Upper lobe of left lung (tissue), 4 donors: Measurements from ENCODE around the gene GPR108.

Experiments used
- POLR2A ChIP-seq, 4 donors: fragments of 450-650 bp; IDR thresholded peaks; one replicate each; pipeline ENCODE4 v1.5.1; 2016 to 2017; ENCODE audit warnings: antibody characterized with exemption in 4 of 4, mild to moderate bottlenecking in 2 of 4
- TF ChIP-seq, protein P1 (sequence below), 6 experiments: fragments of 450-650 bp in 4 of 6; fragments of 200-600 bp in 2 of 6; sonication (generic) in 2 of 6; IDR thresholded peaks; one replicate each; pipeline ENCODE4 v1.5.1; 2016 to 2019; ENCODE audit warnings: antibody characterized with exemption in 6 of 6

DNA sequence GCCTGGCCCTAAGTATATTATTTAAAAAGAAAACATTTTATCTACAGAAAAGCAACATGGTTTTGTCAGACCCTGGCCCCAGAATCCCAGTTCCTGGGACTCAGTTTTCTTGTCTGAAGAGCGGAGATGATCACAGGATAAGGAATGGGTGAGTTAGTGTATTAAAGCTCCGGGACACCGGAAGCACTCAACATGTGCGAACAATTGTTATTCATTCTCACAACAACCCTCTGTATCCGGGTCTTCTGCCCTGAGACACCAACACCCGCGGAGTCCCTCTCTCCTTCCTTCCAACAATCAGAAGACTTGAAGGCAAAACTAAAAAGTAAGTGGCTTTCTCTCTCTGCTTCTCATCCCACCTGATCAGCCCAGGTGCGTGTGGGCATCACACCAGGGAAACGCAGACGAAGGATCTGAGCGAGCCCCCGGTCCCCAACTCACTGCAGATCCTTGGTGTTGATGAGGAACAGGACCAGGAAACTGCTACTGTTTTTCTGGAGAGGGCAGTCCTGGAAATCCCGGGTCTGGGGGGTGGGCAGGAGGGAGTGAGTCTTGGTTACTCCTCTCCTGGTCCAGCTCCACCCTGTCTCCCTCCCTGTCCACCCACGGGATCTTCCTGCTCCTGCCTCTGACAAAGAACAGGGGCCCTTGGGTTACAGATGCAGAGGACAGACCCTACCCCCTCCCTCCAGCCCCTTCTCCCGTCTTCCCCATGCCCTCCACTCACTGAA is 2.0 kb downstream of the GPR108 start:
- TF ChIP-seq, protein P1, sequence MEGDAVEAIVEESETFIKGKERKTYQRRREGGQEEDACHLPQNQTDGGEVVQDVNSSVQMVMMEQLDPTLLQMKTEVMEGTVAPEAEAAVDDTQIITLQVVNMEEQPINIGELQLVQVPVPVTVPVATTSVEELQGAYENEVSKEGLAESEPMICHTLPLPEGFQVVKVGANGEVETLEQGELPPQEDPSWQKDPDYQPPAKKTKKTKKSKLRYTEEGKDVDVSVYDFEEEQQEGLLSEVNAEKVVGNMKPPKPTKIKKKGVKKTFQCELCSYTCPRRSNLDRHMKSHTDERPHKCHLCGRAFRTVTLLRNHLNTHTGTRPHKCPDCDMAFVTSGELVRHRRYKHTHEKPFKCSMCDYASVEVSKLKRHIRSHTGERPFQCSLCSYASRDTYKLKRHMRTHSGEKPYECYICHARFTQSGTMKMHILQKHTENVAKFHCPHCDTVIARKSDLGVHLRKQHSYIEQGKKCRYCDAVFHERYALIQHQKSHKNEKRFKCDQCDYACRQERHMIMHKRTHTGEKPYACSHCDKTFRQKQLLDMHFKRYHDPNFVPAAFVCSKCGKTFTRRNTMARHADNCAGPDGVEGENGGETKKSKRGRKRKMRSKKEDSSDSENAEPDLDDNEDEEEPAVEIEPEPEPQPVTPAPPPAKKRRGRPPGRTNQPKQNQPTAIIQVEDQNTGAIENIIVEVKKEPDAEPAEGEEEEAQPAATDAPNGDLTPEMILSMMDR (IDR thresholded peaks at IDR 0.05): no peak
- TF ChIP-seq POLR2A (IDR thresholded peaks at IDR 0.05): no peak
